Left renal pelvis (tissue), 4 donors: ENCODE measurements around the gene PASK. TPM values are rescaled to one million over a fixed set of nuclear protein-coding genes. Genes with fewer than 3 reads are reported as not detected.

Source experiments
- DNase-seq, 4 donors: peaks; one replicate each; pipeline ENCODE4 v3.0.0-alpha.2; 2013; ENCODE audit warnings: low read depth in 4 of 4, low spot score in 3 of 4
- polyA plus RNA-seq, 4 donors: library from polyadenylated mRNA; unstranded; fragments of 120-200 nt; gene quantifications; one replicate each; pipeline ENCODE4 v1.2.1, GENCODE V29; 2013; ENCODE audit not compliant: insufficient read length in 4 of 4

PASK gene
- polyA plus RNA-seq, 4 donors, result 9.8 to 26.4 (median 17.2) TPM

GRCh38 chr2:241068942-241069810 lies 80.1 kb downstream of the PASK start:
- DNase-seq, result no peak

GRCh38 chr2:241068136-241068941 lies 80.9 kb downstream of the PASK start:
- DNase-seq, result no peak

- DNase-seq, result no peak
Measured at GRCh38 chr2:241067501-241068135, 81.7 kb downstream of the PASK start.

DNA sequence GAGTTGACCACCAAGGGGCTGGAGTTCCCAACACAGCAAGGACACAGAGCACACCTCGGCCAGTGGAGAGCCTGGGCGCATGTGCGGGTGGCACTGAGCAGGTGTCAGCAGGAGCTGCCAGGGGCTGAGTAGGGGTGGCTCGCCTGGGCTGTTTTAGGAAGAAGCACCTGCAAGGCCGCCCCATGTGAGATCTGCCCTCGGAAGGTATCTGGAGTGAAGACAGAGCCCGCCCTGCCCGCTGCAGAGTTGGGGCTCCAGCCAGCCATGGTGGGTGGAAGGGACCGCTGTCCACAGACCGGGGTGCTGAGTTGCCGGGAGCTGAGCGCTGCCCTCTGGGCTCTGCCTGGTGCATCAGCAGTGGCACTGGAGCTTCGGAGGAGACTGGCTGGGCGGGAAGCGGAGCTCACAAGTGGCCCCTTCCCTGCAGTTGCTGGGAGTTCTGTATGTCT lies 82.4 kb downstream of the PASK start:
- DNase-seq, result no peak

DNA sequence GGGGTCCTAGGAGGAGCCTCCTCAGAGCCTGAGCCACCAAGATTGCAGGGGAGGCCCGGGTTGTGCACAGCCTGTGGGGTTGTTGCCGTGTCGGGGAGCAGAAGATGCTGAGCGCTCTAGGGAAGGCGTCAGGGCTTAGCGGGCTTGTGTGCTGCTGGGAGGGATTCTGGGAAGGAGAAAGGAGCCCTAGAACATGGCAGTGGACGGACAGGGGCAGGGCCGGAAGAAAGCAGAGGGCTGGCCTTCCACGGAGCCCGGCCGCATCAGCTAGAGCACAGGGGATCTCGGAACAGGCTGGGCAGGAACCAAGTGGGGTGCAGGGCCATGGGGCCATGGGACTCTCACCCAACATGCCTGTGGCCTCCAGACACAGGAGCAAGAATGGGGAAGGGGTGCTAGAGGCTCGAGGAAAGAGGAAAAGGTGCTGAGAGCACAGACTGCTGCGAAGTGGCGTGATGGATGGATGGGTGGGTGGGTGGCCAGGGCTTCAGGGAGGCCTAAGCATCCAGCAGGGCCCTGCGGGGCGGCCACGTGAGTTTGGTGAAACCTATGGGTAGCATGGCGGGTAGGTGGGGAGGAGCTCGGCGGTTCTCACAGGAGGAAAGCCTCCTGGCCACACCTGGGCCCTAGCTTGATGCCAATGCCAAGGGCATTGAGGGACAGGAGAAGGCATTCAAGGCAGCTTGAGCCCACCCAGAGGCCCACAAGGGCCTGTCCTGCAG lies 82.9 kb downstream of the PASK start:
- no peak for DNase-seq

DNA sequence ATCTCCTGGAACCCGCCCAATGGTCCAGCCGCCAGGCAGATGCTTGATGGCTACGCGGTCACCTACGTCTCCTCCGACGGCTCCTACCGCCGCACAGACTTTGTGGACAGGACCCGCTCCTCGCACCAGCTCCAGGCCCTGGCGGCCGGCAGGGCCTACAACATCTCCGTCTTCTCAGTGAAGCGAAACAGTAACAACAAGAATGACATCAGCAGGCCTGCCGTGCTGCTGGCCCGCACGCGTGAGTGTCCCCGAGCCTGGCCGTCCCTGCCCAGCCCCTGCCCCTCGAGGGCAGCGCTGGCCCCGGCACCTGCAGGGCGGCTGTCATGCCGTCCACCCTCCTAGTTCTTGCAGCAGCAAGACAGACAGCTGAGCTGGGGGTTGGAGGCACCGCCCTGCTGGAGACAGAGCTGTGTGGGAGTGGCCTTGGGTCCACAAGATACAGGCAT lies 83.9 kb downstream of the PASK start:
- DNase-seq, result no peak

- no peak for DNase-seq
Measured at GRCh38 chr2:241064802-241065354, 84.4 kb downstream of the PASK start.

- DNase-seq, result no peak
Measured at GRCh38 chr2:241064008-241064801, 85.1 kb downstream of the PASK start.

GRCh38 chr2:241063587-241063986 lies 85.7 kb downstream of the PASK start:
- DNase-seq, result no peak

- no peak for DNase-seq
Measured at GRCh38 chr2:241063093-241063551, 86.2 kb downstream of the PASK start.

DNA sequence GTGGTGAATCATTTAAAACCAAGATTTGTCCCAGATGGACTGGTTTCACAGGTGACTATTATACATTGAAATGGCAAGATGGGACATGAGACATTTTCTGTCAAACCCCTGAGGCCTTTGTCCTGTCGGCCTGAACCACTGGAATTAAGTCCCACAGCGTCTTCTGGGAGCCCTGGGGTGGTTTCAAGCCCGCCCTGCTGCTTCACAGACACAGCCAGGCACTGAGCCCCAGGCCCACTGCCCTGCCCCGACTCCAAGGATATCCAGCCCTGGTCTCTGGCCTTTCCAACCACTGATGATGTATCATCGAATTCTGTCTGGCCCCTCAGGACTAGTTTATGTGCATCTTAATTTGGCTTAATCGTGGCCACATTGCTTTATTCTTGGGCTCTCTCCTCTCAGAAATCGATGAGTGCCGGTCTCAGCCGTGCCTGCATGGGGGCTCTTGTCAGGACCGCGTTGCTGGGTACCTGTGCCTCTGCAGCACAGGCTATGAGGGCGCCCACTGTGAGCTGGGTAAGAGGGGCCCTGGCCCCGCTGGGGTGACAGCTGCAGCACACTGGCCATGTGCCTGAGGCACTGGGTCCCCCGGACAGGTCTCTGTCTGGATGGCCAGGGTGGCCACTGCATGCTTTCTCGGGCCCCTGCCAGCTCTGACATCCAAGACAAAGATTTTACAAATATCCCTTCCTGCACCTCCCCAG lies 86.7 kb downstream of the PASK start:
- DNase-seq, result no peak

- DNase-seq, result no peak
Measured at GRCh38 chr2:241061275-241061674, 88.0 kb downstream of the PASK start.

Other genes with a start within 250 kb of the PASK start
- gene CROCC2, start 243.1 kb downstream of the PASK start, polyA plus RNA-seq, result under 1 TPM; 0.03 to 0.09 (median 0.05) TPM
- gene SNED1, start 150.9 kb downstream of the PASK start, polyA plus RNA-seq, result 10 to 100 TPM in 1 of 4 donors, 1 to 10 TPM in 3; 7.3 to 10.8 (median 8.6) TPM
- gene MTERF4, start 47.2 kb downstream of the PASK start, polyA plus RNA-seq, result 10 to 100 TPM; 55.4 to 76.9 (median 67.5) TPM
- gene PPP1R7, start 995 bp upstream of the PASK start, polyA plus RNA-seq, result 10 to 100 TPM; 47.7 to 81.0 (median 79.2) TPM
- gene ANO7, start 39.2 kb upstream of the PASK start, polyA plus RNA-seq, result 1 to 10 TPM in 3 of 4 donors, under 1 TPM in 1; 0.85 to 3.3 (median 1.6) TPM
- 100 to 1,000 TPM; 312 to 379 (median 335) TPM for gene HDLBP, start 166.2 kb upstream of the PASK start, polyA plus RNA-seq
- gene SEPTIN2, start 166.5 kb upstream of the PASK start, polyA plus RNA-seq, result 100 to 1,000 TPM; 566 to 653 (median 594) TPM
- 10 to 100 TPM; 39.5 to 66.1 (median 54.1) TPM for gene FARP2, start 206.8 kb upstream of the PASK start, polyA plus RNA-seq